ENCODE data around the gene XRCC3. TPM values are rescaled to one million over a fixed set of nuclear protein-coding genes. Genes with fewer than 3 reads are reported as not detected.

Gene XRCC3
- total RNA-seq, 1 experiment from 2014 or later = 36.8 TPM

DNA sequence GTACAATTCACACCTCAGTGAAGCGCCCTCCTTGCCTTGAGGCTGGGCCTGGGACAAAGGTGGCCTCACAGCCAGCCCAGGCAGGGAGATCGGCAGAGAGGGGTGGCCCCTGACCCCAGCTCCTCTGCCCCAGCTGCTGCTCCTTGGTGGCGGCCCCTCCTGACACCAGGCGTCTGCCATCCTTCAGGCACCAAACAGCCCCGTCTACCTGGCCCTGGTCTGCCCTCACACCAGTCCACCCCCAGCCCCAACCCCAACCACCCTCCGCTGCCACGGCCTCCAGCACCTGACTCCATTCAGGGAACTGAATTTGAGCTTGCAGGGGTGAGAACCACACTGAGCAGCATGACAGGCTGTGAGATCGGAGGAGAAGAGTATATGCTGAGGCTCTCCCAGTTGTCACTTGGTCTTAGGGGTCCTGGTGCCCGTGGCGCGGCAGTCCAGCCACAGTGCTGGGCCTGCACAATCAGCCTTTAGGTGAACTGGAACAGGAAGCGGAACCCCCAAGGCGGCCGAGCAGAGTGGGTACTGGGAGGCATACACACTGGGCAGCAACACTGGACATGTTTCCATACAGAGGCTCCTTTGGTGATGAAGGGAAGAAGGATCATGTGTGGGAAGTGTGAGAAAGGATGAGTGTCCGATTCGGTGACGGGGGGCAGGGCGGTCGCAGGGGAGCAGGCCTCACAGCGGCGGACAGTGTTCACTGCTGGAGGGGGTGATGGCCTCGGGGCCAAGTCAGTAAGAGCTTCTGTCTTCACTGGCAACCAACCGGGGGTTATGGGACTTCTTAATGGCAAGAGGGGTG, 19.0 kb upstream of the XRCC3 start:
- DNase-seq (ENCODE audit: low read depth, low spot score) (no peak), ATAC-seq (no peak)
- Histone ChIP-seq H3K27ac (ENCODE audit: low read length) (no peak overlapping the region), H3K27me3 (ENCODE audit: control insufficient read depth, insufficient read depth, low read length) (no peaks in the 10 kb centered on the region), H3K36me3 (ENCODE audit: control insufficient read depth, insufficient read depth, low read length) (no peaks in the 10 kb centered on the region; the same call in 1 of the 2 replicates), H3K9me3 (ENCODE audit: control insufficient read depth, insufficient read depth, low read depth, low read length) (no peaks in the 10 kb centered on the region), H3K4me1 (ENCODE audit: control insufficient read depth, insufficient read depth, low read length) (no peaks in the 10 kb centered on the region), H3K4me3 (ENCODE audit: low read depth in 2 of 2, low read length in 2 of 2) (no peak overlapping the region)
- ChIA-PET POLR2A (no interaction called here), CTCF (interaction anchor here (0.6 to 1.6 kb wide), 4 partner anchors 75 to 360 kb away, joined by 3 to 6 read pairs (median 4); no protein-coding TSS in a partner anchor)
- in situ Hi-C loops (cut with HindIII; ENCODE audit: low pct_unique_long_range_greater_than_20kb, low sequenced_read_pairs) (no loop called here), intact Hi-C loops (cut with micrococcal nuclease; ENCODE audit: unreplicated experiment) (no loop called here)
- no peak for TF ChIP-seq SIN3A (IDR thresholded peaks at IDR 0.05; ENCODE audit: borderline replicate concordance, insufficient read depth, low read depth, low read length)
- TF ChIP-seq CTCF (IDR thresholded peaks at IDR 0.05) = no peak
- TF ChIP-seq POLR2AphosphoS5 (IDR thresholded peaks at IDR 0.05; ENCODE audit: low read depth, low read length) = no peak
- TF ChIP-seq TCF7L2 (IDR thresholded peaks at IDR 0.05; ENCODE audit: low read depth, low read length) = no peak
- TF ChIP-seq, protein P1, sequence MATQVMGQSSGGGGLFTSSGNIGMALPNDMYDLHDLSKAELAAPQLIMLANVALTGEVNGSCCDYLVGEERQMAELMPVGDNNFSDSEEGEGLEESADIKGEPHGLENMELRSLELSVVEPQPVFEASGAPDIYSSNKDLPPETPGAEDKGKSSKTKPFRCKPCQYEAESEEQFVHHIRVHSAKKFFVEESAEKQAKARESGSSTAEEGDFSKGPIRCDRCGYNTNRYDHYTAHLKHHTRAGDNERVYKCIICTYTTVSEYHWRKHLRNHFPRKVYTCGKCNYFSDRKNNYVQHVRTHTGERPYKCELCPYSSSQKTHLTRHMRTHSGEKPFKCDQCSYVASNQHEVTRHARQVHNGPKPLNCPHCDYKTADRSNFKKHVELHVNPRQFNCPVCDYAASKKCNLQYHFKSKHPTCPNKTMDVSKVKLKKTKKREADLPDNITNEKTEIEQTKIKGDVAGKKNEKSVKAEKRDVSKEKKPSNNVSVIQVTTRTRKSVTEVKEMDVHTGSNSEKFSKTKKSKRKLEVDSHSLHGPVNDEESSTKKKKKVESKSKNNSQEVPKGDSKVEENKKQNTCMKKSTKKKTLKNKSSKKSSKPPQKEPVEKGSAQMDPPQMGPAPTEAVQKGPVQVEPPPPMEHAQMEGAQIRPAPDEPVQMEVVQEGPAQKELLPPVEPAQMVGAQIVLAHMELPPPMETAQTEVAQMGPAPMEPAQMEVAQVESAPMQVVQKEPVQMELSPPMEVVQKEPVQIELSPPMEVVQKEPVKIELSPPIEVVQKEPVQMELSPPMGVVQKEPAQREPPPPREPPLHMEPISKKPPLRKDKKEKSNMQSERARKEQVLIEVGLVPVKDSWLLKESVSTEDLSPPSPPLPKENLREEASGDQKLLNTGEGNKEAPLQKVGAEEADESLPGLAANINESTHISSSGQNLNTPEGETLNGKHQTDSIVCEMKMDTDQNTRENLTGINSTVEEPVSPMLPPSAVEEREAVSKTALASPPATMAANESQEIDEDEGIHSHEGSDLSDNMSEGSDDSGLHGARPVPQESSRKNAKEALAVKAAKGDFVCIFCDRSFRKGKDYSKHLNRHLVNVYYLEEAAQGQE (IDR thresholded peaks at IDR 0.05; ENCODE audit: insufficient read depth in 1 of 2, low read depth in 2 of 2, low read length in 1 of 2) = no peak
- TSS peak; percentile 57 for BruUV-seq (replicated peaks)

- no peak for DNase-seq (ENCODE audit: low read depth, low spot score)
- intact Hi-C loops (cut with micrococcal nuclease; ENCODE audit: unreplicated experiment) = no loop called here
- no peak for ATAC-seq
- H3K27ac ChIP-seq (ENCODE audit: low read length) = no peak overlapping the region
- ChIA-PET POLR2A (no interaction called here), CTCF (interaction anchor here (0.6 to 1.6 kb wide), 3 partner anchors 75 to 169 kb away, joined by 3 to 6 read pairs (median 5); no protein-coding TSS in a partner anchor)
- H3K4me1 ChIP-seq (ENCODE audit: control insufficient read depth, insufficient read depth, low read length) = no peaks in the 10 kb centered on the region
- no peak overlapping the region for H3K4me3 ChIP-seq (ENCODE audit: low read depth in 2 of 2, low read length in 2 of 2)
- no TSS peak for BruUV-seq (replicated peaks)
- no peak for TF ChIP-seq SIN3A (IDR thresholded peaks at IDR 0.05; ENCODE audit: borderline replicate concordance, insufficient read depth, low read depth, low read length)
- no peak for TF ChIP-seq TCF7L2 (IDR thresholded peaks at IDR 0.05; ENCODE audit: low read depth, low read length)
- no peak for TF ChIP-seq POLR2AphosphoS5 (IDR thresholded peaks at IDR 0.05; ENCODE audit: low read depth, low read length)
- TF ChIP-seq, protein P1 (IDR thresholded peaks at IDR 0.05; ENCODE audit: insufficient read depth in 1 of 2, low read depth in 2 of 2, low read length in 1 of 2) = no peak
- no peak for TF ChIP-seq CTCF (IDR thresholded peaks at IDR 0.05)
- H3K36me3 ChIP-seq (ENCODE audit: control insufficient read depth, insufficient read depth, low read length) = no peaks in the 10 kb centered on the region; the same call in 1 of the 2 replicates
- no peaks in the 10 kb centered on the region for H3K27me3 ChIP-seq (ENCODE audit: control insufficient read depth, insufficient read depth, low read length)
- in situ Hi-C loops (cut with HindIII; ENCODE audit: low pct_unique_long_range_greater_than_20kb, low sequenced_read_pairs) = no loop called here
- H3K9me3 ChIP-seq (ENCODE audit: control insufficient read depth, insufficient read depth, low read depth, low read length) = no peaks in the 10 kb centered on the region
Observed at GRCh38 chr14:103733651-103734050, 18.4 kb upstream of the XRCC3 start.

All from Panc1 (cell line).